ENCODE results near the gene AKAP13. TPM values are rescaled to one million over a fixed set of nuclear protein-coding genes. Genes with fewer than 3 reads are reported as not detected.

AKAP13 gene
- total and polyA plus RNA-seq, 2 of the 13 experiments (the other 11 are each of a cell fraction or from before 2014, with no cell fraction given): 6.7 to 27.1 TPM

GRCh38 chr15:85708402-85708941 lies 328.1 kb downstream of the AKAP13 start (continued):
- no peak for TF ChIP-seq AKNA (CRISPR knock-in tag; IDR thresholded peaks at IDR 0.05; ENCODE audit: borderline replicate concordance)
- TF ChIP-seq HINFP (CRISPR knock-in tag; IDR thresholded peaks at IDR 0.05; ENCODE audit: low read depth): no peak
- no peak for TF ChIP-seq ZNF276 (CRISPR knock-in tag; IDR thresholded peaks at IDR 0.05; ENCODE audit: low read depth)
- TF ChIP-seq ZNF431 (CRISPR knock-in tag; IDR thresholded peaks at IDR 0.05; ENCODE audit: borderline replicate concordance, low read depth): no peak
- no peak for TF ChIP-seq NFIB (CRISPR knock-in tag; IDR thresholded peaks at IDR 0.05; ENCODE audit: borderline replicate concordance)
- no peak for TF ChIP-seq SIX4 (CRISPR knock-in tag; IDR thresholded peaks at IDR 0.05)
- no peak for TF ChIP-seq HNF4A (CRISPR knock-in tag; IDR thresholded peaks at IDR 0.05)
- TF ChIP-seq ZNF251 (CRISPR knock-in tag; IDR thresholded peaks at IDR 0.05): no peak
- no peak for TF ChIP-seq ZSCAN21 (CRISPR knock-in tag; IDR thresholded peaks at IDR 0.05; ENCODE audit: borderline replicate concordance)
- no peak for TF ChIP-seq ZNF225 (CRISPR knock-in tag; IDR thresholded peaks at IDR 0.05)
- no peak for TF ChIP-seq FOXO4 (CRISPR knock-in tag; conservative IDR thresholded peaks at IDR 0.05)
- no peak for TF ChIP-seq PRDM10 (CRISPR knock-in tag; IDR thresholded peaks at IDR 0.05; ENCODE audit: low read depth)
- TF ChIP-seq KAT2B (IDR thresholded peaks at IDR 0.05; ENCODE audit: borderline replicate concordance, low read depth, low read length): no peak
- TF ChIP-seq TMF1 (CRISPR knock-in tag; IDR thresholded peaks at IDR 0.05; ENCODE audit: low read depth): no peak
